ENCODE data around the gene OTOF. TPM values are rescaled to one million over a fixed set of nuclear protein-coding genes. Genes with fewer than 3 reads are reported as not detected.

OTOF gene
- total and polyA plus RNA-seq, 9 donors, result under 0.01 to 0.37 (median 0.17) TPM; not detected in 2

- Histone ChIP-seq H3K36me3 (no peaks in the 10 kb centered on the region), H3K27me3 (no peaks in the 10 kb centered on the region), H3K27ac (no peak overlapping the region), H3K4me3 (no peak overlapping the region), H3K4me1 (ENCODE audit: insufficient read depth) (no peaks in the 10 kb centered on the region), H3K9me3 (no peaks in the 10 kb centered on the region)
- peak in 2 of 5 donors; percentile 9 to 17 for DNase-seq
- no peak for TF ChIP-seq POLR2A (IDR thresholded peaks at IDR 0.05)
- no peak for TF ChIP-seq EP300 (IDR thresholded peaks at IDR 0.05)
- TF ChIP-seq, protein P1, sequence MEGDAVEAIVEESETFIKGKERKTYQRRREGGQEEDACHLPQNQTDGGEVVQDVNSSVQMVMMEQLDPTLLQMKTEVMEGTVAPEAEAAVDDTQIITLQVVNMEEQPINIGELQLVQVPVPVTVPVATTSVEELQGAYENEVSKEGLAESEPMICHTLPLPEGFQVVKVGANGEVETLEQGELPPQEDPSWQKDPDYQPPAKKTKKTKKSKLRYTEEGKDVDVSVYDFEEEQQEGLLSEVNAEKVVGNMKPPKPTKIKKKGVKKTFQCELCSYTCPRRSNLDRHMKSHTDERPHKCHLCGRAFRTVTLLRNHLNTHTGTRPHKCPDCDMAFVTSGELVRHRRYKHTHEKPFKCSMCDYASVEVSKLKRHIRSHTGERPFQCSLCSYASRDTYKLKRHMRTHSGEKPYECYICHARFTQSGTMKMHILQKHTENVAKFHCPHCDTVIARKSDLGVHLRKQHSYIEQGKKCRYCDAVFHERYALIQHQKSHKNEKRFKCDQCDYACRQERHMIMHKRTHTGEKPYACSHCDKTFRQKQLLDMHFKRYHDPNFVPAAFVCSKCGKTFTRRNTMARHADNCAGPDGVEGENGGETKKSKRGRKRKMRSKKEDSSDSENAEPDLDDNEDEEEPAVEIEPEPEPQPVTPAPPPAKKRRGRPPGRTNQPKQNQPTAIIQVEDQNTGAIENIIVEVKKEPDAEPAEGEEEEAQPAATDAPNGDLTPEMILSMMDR (IDR thresholded peaks at IDR 0.05), result no peak
- WGBS, 3 donors, result 82 to 85% (median 84%) methylated on average over 15 of the region's 15 CpGs
- intact Hi-C loops (cut with DNase I), result no loop called here
These were observed 17.8 kb downstream of the OTOF start for GRCh38 chr2:26459991-26460612.

- no peak overlapping the region for H3K27ac ChIP-seq
- intact Hi-C loops (cut with DNase I), result no loop called here
- DNase-seq, result peak in 1 of 5 donors; percentile 13
- H3K36me3 ChIP-seq, result no peaks in the 10 kb centered on the region
- no peaks in the 10 kb centered on the region for H3K4me1 ChIP-seq (ENCODE audit: insufficient read depth)
- no peak overlapping the region for H3K4me3 ChIP-seq
- H3K9me3 ChIP-seq, result no peaks in the 10 kb centered on the region
- TF ChIP-seq, protein P1 (IDR thresholded peaks at IDR 0.05), result no peak
- TF ChIP-seq POLR2A (IDR thresholded peaks at IDR 0.05) (no peak), EP300 (IDR thresholded peaks at IDR 0.05) (no peak)
- WGBS, 3 donors, result 87 to 91% (median 88%) methylated on average over 14 of the region's 14 CpGs
- H3K27me3 ChIP-seq, result no peaks in the 10 kb centered on the region
These were observed 19.4 kb downstream of the OTOF start for GRCh38 chr2:26458365-26459042.

GRCh38 chr2:26457695-26458364 is 20.1 kb downstream of the OTOF start:
- intact Hi-C loops (cut with DNase I), result no loop called here
- DNase-seq, result peak in 1 of 5 donors; percentile 25
- WGBS, 3 donors, result 90 to 96% (median 93%) methylated on average over 19 of the region's 19 CpGs
- Histone ChIP-seq H3K36me3 (no peaks in the 10 kb centered on the region), H3K9me3 (no peaks in the 10 kb centered on the region), H3K27ac (no peak overlapping the region), H3K27me3 (no peaks in the 10 kb centered on the region), H3K4me1 (ENCODE audit: insufficient read depth) (no peaks in the 10 kb centered on the region), H3K4me3 (no peak overlapping the region)
- no peak for TF ChIP-seq POLR2A (IDR thresholded peaks at IDR 0.05)
- TF ChIP-seq, protein P1 (IDR thresholded peaks at IDR 0.05), result no peak
- no peak for TF ChIP-seq EP300 (IDR thresholded peaks at IDR 0.05)

DNA sequence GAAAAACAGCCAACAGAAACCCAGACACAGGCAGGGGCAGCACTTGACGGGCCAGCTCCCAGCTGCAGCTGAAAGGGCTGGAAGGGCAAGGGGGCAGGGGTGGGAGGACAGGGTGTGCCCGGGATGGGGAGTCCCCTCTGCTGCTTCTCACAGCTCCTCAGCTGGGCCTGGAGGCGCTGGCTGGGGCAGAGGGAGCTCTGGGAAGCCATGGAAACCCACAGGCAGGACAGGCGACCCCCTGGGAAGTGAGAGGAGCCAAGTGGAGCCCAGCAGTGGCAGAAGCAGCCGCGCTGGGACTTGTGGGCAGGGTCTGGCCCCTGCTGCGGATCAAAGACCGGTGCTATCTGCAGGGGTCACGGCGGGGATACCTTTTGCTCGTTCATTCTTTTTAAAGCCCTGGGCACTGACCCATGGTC is 20.7 kb downstream of the OTOF start:
- Histone ChIP-seq H3K4me1 (ENCODE audit: insufficient read depth) (no peaks in the 10 kb centered on the region), H3K27ac (no peak overlapping the region), H3K27me3 (no peaks in the 10 kb centered on the region), H3K4me3 (no peak overlapping the region), H3K9me3 (no peaks in the 10 kb centered on the region), H3K36me3 (no peaks in the 10 kb centered on the region)
- no peak for DNase-seq
- intact Hi-C loops (cut with DNase I), result no loop called here
- WGBS, 3 donors, result 69 to 73% (median 71%) methylated on average over 11 of the region's 11 CpGs
- TF ChIP-seq, protein P1 (IDR thresholded peaks at IDR 0.05), result no peak
- no peak for TF ChIP-seq POLR2A (IDR thresholded peaks at IDR 0.05)
- no peak for TF ChIP-seq EP300 (IDR thresholded peaks at IDR 0.05)
